IPS DF 6.9 (cell line): ENCODE measurements around the gene CBFB.

Source experiments
- DNase-seq: peaks from one replicate; pipeline ENCODE4 v3.0.0-alpha.2; 2013; ENCODE audit warnings: low read depth, low spot score
- H3K27ac ChIP-seq: one replicate; pipeline ENCODE4 v1.5.1; 2013; ENCODE audit warnings: low read length, control low read depth
- H3K27me3 ChIP-seq: 2 replicates; pipeline ENCODE4 v1.6.1; 2013; ENCODE audit warnings: mild to moderate bottlenecking, low read length; ENCODE audit not compliant: control insufficient read depth, insufficient read depth
- H3K36me3 ChIP-seq: 2 replicates; pipeline ENCODE4 v1.6.1; 2013; ENCODE audit warnings: low read length; ENCODE audit not compliant: control insufficient read depth, insufficient read depth
- H3K4me1 ChIP-seq: 2 replicates; pipeline ENCODE4 v1.6.1; 2013; ENCODE audit warnings: low read length; ENCODE audit not compliant: control insufficient read depth, insufficient read depth
- H3K4me3 ChIP-seq: 2 replicates; pipeline ENCODE4 v1.5.1; 2013; ENCODE audit warnings: mild to moderate bottlenecking, low read length
- H3K9me3 ChIP-seq: 2 replicates; pipeline ENCODE4 v1.6.1; 2013; ENCODE audit warnings: low read length, inconsistent platforms; ENCODE audit not compliant: control insufficient read depth, insufficient read depth
- WGBS: extraction: QIAGEN DNeasy Blood & Tissue Kit; methylation state at CpG from one replicate; pipeline ENCODE4 v1.1.7; 2013; ENCODE audit warnings: mixed read lengths, missing lambda C conversion rate; ENCODE audit not compliant: insufficient read length, insufficient coverage; 5-methylcytosine and 5-hydroxymethylcytosine counted together

CBFB gene

GRCh38 chr16:67001726-67002125, 27.2 kb upstream of the CBFB start:
- no peak overlapping the region for H3K4me3 ChIP-seq
- H3K9me3 ChIP-seq = no peaks in the 10 kb centered on the region

GRCh38 chr16:67006930-67007658, 21.9 kb upstream of the CBFB start:
- no peaks in the 10 kb centered on the region for H3K9me3 ChIP-seq
- H3K27ac ChIP-seq = no peak overlapping the region
- WGBS = no CpG with 5 or more reads among the region's 12 CpGs
- H3K27me3 ChIP-seq = peaks cover 4% of the 10 kb centered on the region; the same call in 1 of the 2 replicates
- no peak for DNase-seq
- no peaks in the 10 kb centered on the region for H3K36me3 ChIP-seq
- no peak overlapping the region for H3K4me3 ChIP-seq
- H3K4me1 ChIP-seq = no peaks in the 10 kb centered on the region

More at GRCh38 chr16:67001726-67002125, 27.2 kb upstream of the CBFB start:
- Histone ChIP-seq H3K4me1 (no peaks in the 10 kb centered on the region), H3K36me3 (no peaks in the 10 kb centered on the region), H3K27ac (no peak overlapping the region), H3K27me3 (peaks cover 21% of the 10 kb centered on the region; the same call in 1 of the 2 replicates)
- DNase-seq = no peak
- WGBS = no CpG with 5 or more reads among the region's 3 CpGs

- whole genome bisulfite sequencing = no CpG with 5 or more reads among the region's 1 CpG
- no peaks in the 10 kb centered on the region for H3K36me3 ChIP-seq
- DNase-seq = no peak
- H3K4me1 ChIP-seq = no peaks in the 10 kb centered on the region
- H3K9me3 ChIP-seq = no peaks in the 10 kb centered on the region
- H3K27ac ChIP-seq = no peak overlapping the region
- H3K4me3 ChIP-seq = no peak overlapping the region
- H3K27me3 ChIP-seq = peaks cover 8% of the 10 kb centered on the region; the same call in 1 of the 2 replicates
Measured at GRCh38 chr16:67009158-67009557, 19.8 kb upstream of the CBFB start.

GRCh38 chr16:67011274-67011673, 17.7 kb upstream of the CBFB start:
- no peak overlapping the region for H3K4me3 ChIP-seq
- H3K36me3 ChIP-seq = no peaks in the 10 kb centered on the region
- no peaks in the 10 kb centered on the region; the same call in 1 of the 2 replicates for H3K4me1 ChIP-seq
- no peaks in the 10 kb centered on the region for H3K9me3 ChIP-seq
- no CpG with 5 or more reads among the region's 2 CpGs for WGBS
- H3K27me3 ChIP-seq = peaks cover 18% of the 10 kb centered on the region
- no peak overlapping the region for H3K27ac ChIP-seq
- DNase-seq = no peak

- Histone ChIP-seq H3K27ac (no peak overlapping the region), H3K36me3 (no peaks in the 10 kb centered on the region), H3K4me3 (peak overlapping the region; percentile 34; the same call in 1 of the 2 replicates), H3K9me3 (no peaks in the 10 kb centered on the region), H3K27me3 (peaks cover 18% of the 10 kb centered on the region), H3K4me1 (no peaks in the 10 kb centered on the region; the same call in 1 of the 2 replicates)
- WGBS = no CpG with 5 or more reads among the region's 21 CpGs
- no peak for DNase-seq
Measured at GRCh38 chr16:67013233-67013822, 15.6 kb upstream of the CBFB start.

GRCh38 chr16:67013823-67014633, 14.9 kb upstream of the CBFB start:
- H3K9me3 ChIP-seq = no peaks in the 10 kb centered on the region
- no peak overlapping the region for H3K27ac ChIP-seq
- no peak for DNase-seq
- peak overlapping the region; percentile 34; the same call in 1 of the 2 replicates for H3K4me3 ChIP-seq
- WGBS = no CpG with 5 or more reads among the region's 70 CpGs
- peaks cover 18% of the 10 kb centered on the region for H3K27me3 ChIP-seq
- H3K36me3 ChIP-seq = no peaks in the 10 kb centered on the region
- H3K4me1 ChIP-seq = no peaks in the 10 kb centered on the region; the same call in 1 of the 2 replicates

- Histone ChIP-seq H3K4me3 (no peak overlapping the region; the same call in 1 of the 2 replicates), H3K9me3 (no peaks in the 10 kb centered on the region), H3K27me3 (peaks cover 18% of the 10 kb centered on the region), H3K4me1 (no peaks in the 10 kb centered on the region; the same call in 1 of the 2 replicates), H3K27ac (no peak overlapping the region), H3K36me3 (no peaks in the 10 kb centered on the region)
- DNase-seq = no peak
- no CpG with 5 or more reads among the region's 6 CpGs for WGBS
Measured at GRCh38 chr16:67014634-67015312, 14.2 kb upstream of the CBFB start.

GRCh38 chr16:67015313-67015731, 13.6 kb upstream of the CBFB start:
- Histone ChIP-seq H3K27me3 (peaks cover 18% of the 10 kb centered on the region), H3K4me3 (no peak overlapping the region), H3K9me3 (no peaks in the 10 kb centered on the region), H3K36me3 (no peaks in the 10 kb centered on the region), H3K4me1 (no peaks in the 10 kb centered on the region; the same call in 1 of the 2 replicates), H3K27ac (no peak overlapping the region)
- no CpG with 5 or more reads among the region's 9 CpGs for WGBS
- DNase-seq = no peak

GRCh38 chr16:67016143-67016542, 12.8 kb upstream of the CBFB start:
- no peaks in the 10 kb centered on the region for H3K9me3 ChIP-seq
- H3K27ac ChIP-seq = no peak overlapping the region
- no peak for DNase-seq
- H3K4me3 ChIP-seq = no peak overlapping the region
- peaks cover 18% of the 10 kb centered on the region for H3K27me3 ChIP-seq
- H3K36me3 ChIP-seq = no peaks in the 10 kb centered on the region
- no peaks in the 10 kb centered on the region; the same call in 1 of the 2 replicates for H3K4me1 ChIP-seq
